Activated B cell treated with CpG ODN at 0.5 μM for 24 hours (primary cell): Measurements from ENCODE around the gene CGN. TPM values are rescaled to one million over a fixed set of nuclear protein-coding genes. Genes with fewer than 3 reads are reported as not detected.

ENCODE experiments used
- ATAC-seq: fragments of 200-7000 bp; cut with Tn5 transposase; one replicate; pipeline ENCODE4 v1.10.0; 2021; ENCODE audit warnings: low read depth, mild to moderate bottlenecking, moderate library complexity
- CTCF ChIA-PET: fragments of 350-600 bp; sonication (Branson Sonifier 250); formaldehyde crosslinking; loops from one replicate; lab custom pipeline; 2021; ENCODE audit warnings: antibody characterized with exemption; lab: Charles Lee
- POLR2A ChIA-PET: fragments of 350-600 bp; sonication (Branson Sonifier 250); formaldehyde crosslinking; loops from one replicate; lab custom pipeline; 2021; ENCODE audit warnings: antibody characterized with exemption; lab: Charles Lee
- DNase-seq: peaks from one replicate; pipeline ENCODE4 v3.0.0; 2022
- H3K27ac Mint-ChIP-seq: one replicate; pipeline ENCODE4 v1.8.0; 2020; ENCODE audit warnings: mixed read lengths
- H3K27me3 Mint-ChIP-seq: one replicate; pipeline ENCODE4 v1.8.0; 2021; ENCODE audit warnings: mixed read lengths
- H3K36me3 Mint-ChIP-seq: one replicate; pipeline ENCODE4 v1.8.0; 2021; ENCODE audit warnings: low read depth, mixed read lengths
- H3K4me1 Mint-ChIP-seq: one replicate; pipeline ENCODE4 v1.8.0; 2021; ENCODE audit warnings: mixed read lengths
- H3K4me3 Mint-ChIP-seq: one replicate; pipeline ENCODE4 v1.8.0; 2020; ENCODE audit warnings: mild to moderate bottlenecking, mixed read lengths
- H3K9me3 Mint-ChIP-seq: one replicate; pipeline ENCODE4 v1.8.0; 2020; ENCODE audit warnings: mixed read lengths
- CTCF ChIP-seq: fragments of 200-600 bp; IDR thresholded peaks from one replicate; pipeline ENCODE4 v1.8.0; 2022; ENCODE audit warnings: antibody characterized with exemption, mild to moderate bottlenecking
- intact Hi-C: fragments of 100-400 bp; cut with micrococcal nuclease; formaldehyde crosslinking; loops from one replicate; pipeline ENCODE4 v1.15.1; 2024
- total RNA-seq: library from RNA; stranded (reverse); gene quantifications from 2 replicates; pipeline ENCODE4 v1.2.3, GENCODE V29; 2022

Gene CGN
- total RNA-seq, 1 donor from 2014 or later, result 0.22 TPM

- H3K27me3 Mint-ChIP-seq, result peaks cover 2% of the 10 kb centered on the region
- CTCF ChIA-PET, result no interaction called here
- POLR2A ChIA-PET, result no interaction called here
- H3K4me3 Mint-ChIP-seq, result no peak overlapping the region
- intact Hi-C loops, result no loop called here
- H3K27ac Mint-ChIP-seq, result no peak overlapping the region
- no peak for DNase-seq
- no peak for TF ChIP-seq CTCF
- no peaks in the 10 kb centered on the region for H3K36me3 Mint-ChIP-seq
- H3K9me3 Mint-ChIP-seq, result no peaks in the 10 kb centered on the region
- no peak for ATAC-seq
- H3K4me1 Mint-ChIP-seq, result no peaks in the 10 kb centered on the region
Measured at GRCh38 chr1:151499365-151499764, 11.8 kb upstream of the CGN start.

GRCh38 chr1:151499930-151500329 is 11.3 kb upstream of the CGN start:
- Mint-ChIP-seq H3K4me3 (no peak overlapping the region), H3K9me3 (no peaks in the 10 kb centered on the region), H3K27me3 (peaks cover 2% of the 10 kb centered on the region), H3K4me1 (no peaks in the 10 kb centered on the region), H3K36me3 (no peaks in the 10 kb centered on the region), H3K27ac (no peak overlapping the region)
- TF ChIP-seq CTCF, result no peak
- DNase-seq (no peak), ATAC-seq (no peak)
- CTCF ChIA-PET, result no interaction called here
- intact Hi-C loops, result no loop called here
- POLR2A ChIA-PET, result no interaction called here

- Mint-ChIP-seq H3K27ac (no peak overlapping the region), H3K4me3 (no peak overlapping the region), H3K36me3 (no peaks in the 10 kb centered on the region), H3K4me1 (no peaks in the 10 kb centered on the region), H3K27me3 (peaks cover 2% of the 10 kb centered on the region), H3K9me3 (no peaks in the 10 kb centered on the region)
- ATAC-seq (no peak), DNase-seq (no peak)
- intact Hi-C loops, result no loop called here
- ChIA-PET POLR2A (no interaction called here), CTCF (no interaction called here)
- no peak for TF ChIP-seq CTCF
Measured at GRCh38 chr1:151501474-151501873, 9.7 kb upstream of the CGN start.

GRCh38 chr1:151502035-151502700 is 9.0 kb upstream of the CGN start:
- ChIA-PET POLR2A (no interaction called here), CTCF (no interaction called here)
- no peak overlapping the region for H3K4me3 Mint-ChIP-seq
- no peaks in the 10 kb centered on the region for H3K4me1 Mint-ChIP-seq
- no peaks in the 10 kb centered on the region for H3K36me3 Mint-ChIP-seq
- intact Hi-C loops, result no loop called here
- no peak for DNase-seq
- no peak for ATAC-seq
- H3K27me3 Mint-ChIP-seq, result peaks cover 2% of the 10 kb centered on the region
- TF ChIP-seq CTCF, result no peak
- H3K9me3 Mint-ChIP-seq, result no peaks in the 10 kb centered on the region
- H3K27ac Mint-ChIP-seq, result no peak overlapping the region

GRCh38 chr1:151502859-151503780 is 8.1 kb upstream of the CGN start:
- CTCF ChIA-PET, result no interaction called here
- ATAC-seq (no peak), DNase-seq (no peak)
- H3K36me3 Mint-ChIP-seq, result no peaks in the 10 kb centered on the region
- intact Hi-C loops, result no loop called here
- H3K27me3 Mint-ChIP-seq, result peaks cover 2% of the 10 kb centered on the region
- H3K27ac Mint-ChIP-seq, result no peak overlapping the region
- no peak overlapping the region for H3K4me3 Mint-ChIP-seq
- POLR2A ChIA-PET, result no interaction called here
- H3K4me1 Mint-ChIP-seq, result no peaks in the 10 kb centered on the region
- TF ChIP-seq CTCF, result no peak
- no peaks in the 10 kb centered on the region for H3K9me3 Mint-ChIP-seq
